HEK293 (cell line): ENCODE measurements around the gene KLHL29.

Source experiments
- ZBTB1 ChIP-seq: fragments of 450-650 bp; formaldehyde crosslinking; IDR thresholded peaks from 2 replicates; pipeline ENCODE4 v1.5.1; 2016; ENCODE audit warnings: missing biosample characterization, missing genetic modification characterization
- ZBTB20 ChIP-seq: fragments of 450-650 bp; formaldehyde crosslinking; IDR thresholded peaks from 2 replicates; pipeline ENCODE4 v1.5.1; 2016; ENCODE audit warnings: missing biosample characterization, missing genetic modification characterization
- ZNF121 ChIP-seq: fragments of 450-650 bp; formaldehyde crosslinking; IDR thresholded peaks from 2 replicates; pipeline ENCODE4 v1.5.1; 2016; ENCODE audit warnings: missing biosample characterization, missing genetic modification characterization
- ZNF138 ChIP-seq: fragments of 450-650 bp; formaldehyde crosslinking; IDR thresholded peaks from 2 replicates; pipeline ENCODE4 v1.5.1; 2016; ENCODE audit warnings: missing biosample characterization, missing genetic modification characterization, borderline replicate concordance
- TF ChIP-seq, protein P1 (sequence below): fragments of 450-650 bp; formaldehyde crosslinking; IDR thresholded peaks from 2 replicates; pipeline ENCODE4 v1.5.1; 2017; ENCODE audit warnings: missing biosample characterization, missing genetic modification characterization
- TF ChIP-seq, protein P2 (sequence below): fragments of 450-650 bp; formaldehyde crosslinking; IDR thresholded peaks from 2 replicates; pipeline ENCODE4 v1.5.1; 2016; ENCODE audit warnings: missing biosample characterization, missing genetic modification characterization
- TF ChIP-seq, protein P3 (sequence below): fragments of 450-650 bp; formaldehyde crosslinking; IDR thresholded peaks from 2 replicates; pipeline ENCODE4 v1.5.1; 2016; ENCODE audit warnings: missing biosample characterization, missing genetic modification characterization

DNA sequence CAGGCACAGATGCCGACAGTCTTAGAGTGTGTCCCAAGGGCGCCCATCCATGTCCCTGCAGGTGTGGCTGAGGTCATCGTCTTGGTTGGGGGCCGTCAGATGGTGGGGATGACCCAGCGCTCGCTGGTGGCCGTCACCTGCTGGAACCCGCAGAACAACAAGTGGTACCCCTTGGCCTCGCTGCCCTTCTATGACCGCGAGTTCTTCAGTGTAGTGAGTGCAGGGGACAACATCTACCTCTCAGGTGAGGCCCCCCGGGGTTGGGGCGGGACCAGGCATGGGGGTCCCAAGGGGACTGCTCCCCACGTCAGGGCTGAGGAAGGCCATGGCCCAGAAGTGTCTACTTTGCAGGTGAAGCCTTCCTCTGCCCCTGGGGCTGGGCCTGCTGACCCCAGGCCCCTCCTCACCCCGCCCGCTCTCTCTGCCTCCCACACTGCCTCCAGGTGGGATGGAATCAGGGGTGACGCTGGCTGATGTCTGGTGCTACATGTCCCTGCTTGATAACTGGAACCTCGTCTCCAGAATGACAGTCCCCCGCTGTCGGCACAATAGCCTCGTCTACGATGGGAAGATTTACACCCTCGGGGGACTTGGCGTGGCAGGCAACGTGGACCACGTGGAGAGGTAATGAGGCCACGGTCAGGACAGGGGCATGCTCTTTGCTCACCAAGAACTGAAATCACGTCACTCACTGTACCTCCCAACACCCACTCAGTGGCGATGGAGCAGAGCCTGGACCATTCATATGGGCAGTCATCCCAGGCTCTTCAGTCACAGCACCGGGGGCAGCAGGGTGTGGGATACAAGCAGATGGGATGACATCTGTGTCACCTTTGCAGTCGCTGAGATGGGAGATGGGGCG lies 311.1 kb downstream of the KLHL29 start:
- TF ChIP-seq, protein P1, sequence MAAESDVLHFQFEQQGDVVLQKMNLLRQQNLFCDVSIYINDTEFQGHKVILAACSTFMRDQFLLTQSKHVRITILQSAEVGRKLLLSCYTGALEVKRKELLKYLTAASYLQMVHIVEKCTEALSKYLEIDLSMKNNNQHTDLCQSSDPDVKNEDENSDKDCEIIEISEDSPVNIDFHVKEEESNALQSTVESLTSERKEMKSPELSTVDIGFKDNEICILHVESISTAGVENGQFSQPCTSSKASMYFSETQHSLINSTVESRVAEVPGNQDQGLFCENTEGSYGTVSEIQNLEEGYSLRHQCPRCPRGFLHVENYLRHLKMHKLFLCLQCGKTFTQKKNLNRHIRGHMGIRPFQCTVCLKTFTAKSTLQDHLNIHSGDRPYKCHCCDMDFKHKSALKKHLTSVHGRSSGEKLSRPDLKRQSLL (tag by site-specific recombination), result no peak
- TF ChIP-seq ZBTB20 (tag by site-specific recombination) (no peak), ZNF121 (tag by site-specific recombination) (no peak), ZNF138 (tag by site-specific recombination) (no peak), ZBTB1 (tag by site-specific recombination) (no peak)
- TF ChIP-seq, protein P2, sequence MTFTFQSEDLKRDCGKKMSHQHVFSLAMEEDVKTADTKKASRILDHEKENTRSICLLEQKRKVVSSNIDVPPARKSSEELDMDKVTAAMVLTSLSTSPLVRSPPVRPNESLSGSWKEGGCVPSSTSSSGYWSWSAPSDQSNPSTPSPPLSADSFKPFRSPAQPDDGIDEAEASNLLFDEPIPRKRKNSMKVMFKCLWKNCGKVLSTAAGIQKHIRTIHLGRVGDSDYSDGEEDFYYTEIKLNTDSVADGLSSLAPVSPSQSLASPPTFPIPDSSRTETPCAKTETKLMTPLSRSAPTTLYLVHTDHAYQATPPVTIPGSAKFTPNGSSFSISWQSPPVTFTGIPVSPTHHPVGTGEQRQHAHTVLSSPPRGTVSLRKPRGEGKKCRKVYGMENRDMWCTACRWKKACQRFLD (tag by site-specific recombination), result no peak
- TF ChIP-seq, protein P3, sequence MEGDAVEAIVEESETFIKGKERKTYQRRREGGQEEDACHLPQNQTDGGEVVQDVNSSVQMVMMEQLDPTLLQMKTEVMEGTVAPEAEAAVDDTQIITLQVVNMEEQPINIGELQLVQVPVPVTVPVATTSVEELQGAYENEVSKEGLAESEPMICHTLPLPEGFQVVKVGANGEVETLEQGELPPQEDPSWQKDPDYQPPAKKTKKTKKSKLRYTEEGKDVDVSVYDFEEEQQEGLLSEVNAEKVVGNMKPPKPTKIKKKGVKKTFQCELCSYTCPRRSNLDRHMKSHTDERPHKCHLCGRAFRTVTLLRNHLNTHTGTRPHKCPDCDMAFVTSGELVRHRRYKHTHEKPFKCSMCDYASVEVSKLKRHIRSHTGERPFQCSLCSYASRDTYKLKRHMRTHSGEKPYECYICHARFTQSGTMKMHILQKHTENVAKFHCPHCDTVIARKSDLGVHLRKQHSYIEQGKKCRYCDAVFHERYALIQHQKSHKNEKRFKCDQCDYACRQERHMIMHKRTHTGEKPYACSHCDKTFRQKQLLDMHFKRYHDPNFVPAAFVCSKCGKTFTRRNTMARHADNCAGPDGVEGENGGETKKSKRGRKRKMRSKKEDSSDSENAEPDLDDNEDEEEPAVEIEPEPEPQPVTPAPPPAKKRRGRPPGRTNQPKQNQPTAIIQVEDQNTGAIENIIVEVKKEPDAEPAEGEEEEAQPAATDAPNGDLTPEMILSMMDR (tag by site-specific recombination), result no peak
